ENCODE data around the gene SNRNP200. TPM values are rescaled to one million over a fixed set of nuclear protein-coding genes. Genes with fewer than 3 reads are reported as not detected.
A peak's percentile ranks its signal among the peaks of the same experiment; 100 is the strongest.

The SNRNP200 gene
- total RNA-seq, 4 donors from 2014 or later, result 51.1 to 89.8 (median 67.4) TPM

DNA sequence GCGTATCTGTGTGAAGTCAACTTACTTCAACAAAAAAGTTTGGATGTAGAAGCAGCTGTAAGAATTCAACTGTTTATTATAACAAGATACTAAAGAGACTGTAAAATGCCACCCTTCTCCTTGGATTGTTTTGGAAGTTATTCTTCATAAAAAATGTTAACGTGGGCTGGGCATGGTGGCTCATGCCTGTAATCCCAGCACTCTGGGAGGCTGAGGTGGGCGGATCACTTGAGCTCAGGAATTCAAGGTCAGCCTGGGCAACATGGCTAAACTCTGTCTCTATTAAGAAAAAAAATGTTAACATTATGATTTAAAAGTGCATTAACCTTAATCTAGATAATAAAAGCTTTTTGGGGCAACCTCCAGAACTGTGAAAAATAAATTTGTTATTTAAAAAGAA, 31.6 kb downstream of the SNRNP200 start:
- no peak for TF ChIP-seq POLR2A (IDR thresholded peaks at IDR 0.05)
- TF ChIP-seq, protein P1, sequence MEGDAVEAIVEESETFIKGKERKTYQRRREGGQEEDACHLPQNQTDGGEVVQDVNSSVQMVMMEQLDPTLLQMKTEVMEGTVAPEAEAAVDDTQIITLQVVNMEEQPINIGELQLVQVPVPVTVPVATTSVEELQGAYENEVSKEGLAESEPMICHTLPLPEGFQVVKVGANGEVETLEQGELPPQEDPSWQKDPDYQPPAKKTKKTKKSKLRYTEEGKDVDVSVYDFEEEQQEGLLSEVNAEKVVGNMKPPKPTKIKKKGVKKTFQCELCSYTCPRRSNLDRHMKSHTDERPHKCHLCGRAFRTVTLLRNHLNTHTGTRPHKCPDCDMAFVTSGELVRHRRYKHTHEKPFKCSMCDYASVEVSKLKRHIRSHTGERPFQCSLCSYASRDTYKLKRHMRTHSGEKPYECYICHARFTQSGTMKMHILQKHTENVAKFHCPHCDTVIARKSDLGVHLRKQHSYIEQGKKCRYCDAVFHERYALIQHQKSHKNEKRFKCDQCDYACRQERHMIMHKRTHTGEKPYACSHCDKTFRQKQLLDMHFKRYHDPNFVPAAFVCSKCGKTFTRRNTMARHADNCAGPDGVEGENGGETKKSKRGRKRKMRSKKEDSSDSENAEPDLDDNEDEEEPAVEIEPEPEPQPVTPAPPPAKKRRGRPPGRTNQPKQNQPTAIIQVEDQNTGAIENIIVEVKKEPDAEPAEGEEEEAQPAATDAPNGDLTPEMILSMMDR (IDR thresholded peaks at IDR 0.05 in 4 of 5, conservative IDR thresholded peaks at IDR 0.05 in 1 of 5), result no peak
- Histone ChIP-seq H3K4me1 (no peaks in the 10 kb centered on the region), H3K36me3 (peaks cover 0 to 94% of the 10 kb centered on the region in 2 donors), H3K27ac (no peak overlapping the region), H3K27me3 (no peaks in the 10 kb centered on the region), H3K4me3 (no peak overlapping the region), H3K9me3 (no peaks in the 10 kb centered on the region)
- in situ Hi-C loops (cut with MboI; ENCODE audit: low sequenced_read_pairs in 4 of 4) (loop anchor here in 1 of 4 donors (25.0 kb wide), 2 partner anchors 136 to 261 kb away; partner anchors contain the start of genes ASTL and DUSP2), intact Hi-C loops (cut with DNase I; ENCODE audit: low total_unique reads) (no loop called here)
- no peak for ATAC-seq
- DNase-seq, result no peak

DNA sequence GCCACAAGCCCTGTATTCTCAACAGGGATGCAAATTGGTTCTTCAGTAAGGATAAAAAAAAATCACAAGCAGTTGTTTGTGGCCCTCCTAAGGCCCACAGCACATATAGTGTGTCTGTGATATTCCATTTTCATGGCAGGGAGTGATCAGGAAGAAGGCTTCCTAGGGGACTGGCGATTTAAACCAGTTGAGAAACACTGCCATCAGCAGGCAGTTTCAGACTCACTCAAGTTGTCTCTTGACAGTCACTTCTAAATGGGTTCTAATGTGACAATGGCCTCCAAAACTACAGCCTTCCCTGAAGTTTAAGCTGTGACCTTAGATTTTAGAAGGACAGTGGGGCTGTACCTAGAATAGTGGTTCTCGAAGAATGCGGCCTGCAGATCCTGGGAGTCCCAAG, 33.4 kb downstream of the SNRNP200 start:
- no peak for TF ChIP-seq POLR2A (IDR thresholded peaks at IDR 0.05)
- no peaks in the 10 kb centered on the region for H3K27me3 ChIP-seq
- intact Hi-C loops (cut with DNase I; ENCODE audit: low total_unique reads) (no loop called here), in situ Hi-C loops (cut with MboI; ENCODE audit: low sequenced_read_pairs in 4 of 4) (loop anchor here in 1 of 4 donors (25.0 kb wide), 2 partner anchors 135 to 260 kb away; partner anchors contain the start of genes ASTL and DUSP2)
- H3K4me1 ChIP-seq, result peaks cover 5 to 10% of the 10 kb centered on the region in 2 donors
- H3K27ac ChIP-seq, result no peak overlapping the region
- H3K36me3 ChIP-seq, result peaks cover 0 to 91% of the 10 kb centered on the region in 2 donors
- H3K4me3 ChIP-seq, result no peak overlapping the region
- DNase-seq (no peak), ATAC-seq (no peak)
- H3K9me3 ChIP-seq, result no peaks in the 10 kb centered on the region

DNA sequence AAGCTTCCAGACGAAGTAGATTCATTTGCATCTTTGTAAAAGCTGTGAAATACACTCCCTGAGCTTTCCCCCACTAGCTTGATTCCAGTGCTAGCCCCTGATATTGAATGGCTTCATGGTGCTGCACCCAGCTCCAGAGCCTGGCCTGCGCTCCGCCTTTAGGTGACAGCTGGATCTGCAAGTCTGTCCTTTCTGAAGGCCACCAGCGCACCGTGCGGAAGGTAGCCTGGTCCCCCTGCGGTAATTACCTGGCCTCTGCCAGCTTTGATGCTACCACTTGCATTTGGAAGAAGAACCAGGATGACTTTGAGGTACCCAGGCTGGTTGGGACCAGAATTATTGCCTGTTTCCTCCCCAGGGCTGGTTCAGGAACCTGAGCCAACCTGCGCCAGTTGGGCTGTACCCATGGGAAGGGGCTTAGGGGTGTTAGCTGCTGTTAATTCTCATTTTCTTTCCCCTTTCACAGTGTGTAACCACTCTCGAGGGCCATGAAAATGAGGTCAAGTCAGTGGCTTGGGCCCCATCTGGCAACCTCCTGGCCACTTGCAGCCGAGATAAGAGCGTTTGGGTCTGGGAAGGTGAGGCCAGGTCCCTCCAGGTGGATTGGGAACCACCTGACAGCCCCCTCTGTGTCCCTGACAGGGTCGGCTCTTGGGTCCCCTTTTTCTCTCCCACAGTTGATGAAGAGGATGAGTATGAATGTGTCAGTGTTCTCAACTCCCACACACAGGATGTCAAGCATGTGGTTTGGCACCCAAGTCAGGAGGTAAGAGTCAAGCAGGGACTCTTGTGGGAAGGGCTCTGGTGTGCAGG, 38.0 kb downstream of the SNRNP200 start:
- no peak for TF ChIP-seq POLR2A (IDR thresholded peaks at IDR 0.05)
- TF ChIP-seq, protein P1 (IDR thresholded peaks at IDR 0.05 in 4 of 5, conservative IDR thresholded peaks at IDR 0.05 in 1 of 5), result no peak
- Histone ChIP-seq H3K36me3 (peaks cover 0 to 53% of the 10 kb centered on the region in 2 donors), H3K27me3 (no peaks in the 10 kb centered on the region), H3K9me3 (no peaks in the 10 kb centered on the region), H3K4me1 (peaks cover 36 to 40% of the 10 kb centered on the region in 2 donors), H3K4me3 (peak overlapping the region; percentile 84 to 97 (median 90)), H3K27ac (peak overlapping the region in 1 of 4 donors; percentile 94)
- ATAC-seq (no peak), DNase-seq (no peak)
- in situ Hi-C loops (cut with MboI; ENCODE audit: low sequenced_read_pairs in 4 of 4) (loop anchor here in 1 of 4 donors (25.0 kb wide), 2 partner anchors 130 to 255 kb away; partner anchors contain the start of genes ASTL and DUSP2), intact Hi-C loops (cut with DNase I; ENCODE audit: low total_unique reads) (loop anchor here (2.0 to 10.0 kb wide), 3 partner anchors 67 to 265 kb away; partner anchors contain the start of gene NCAPH)

DNA sequence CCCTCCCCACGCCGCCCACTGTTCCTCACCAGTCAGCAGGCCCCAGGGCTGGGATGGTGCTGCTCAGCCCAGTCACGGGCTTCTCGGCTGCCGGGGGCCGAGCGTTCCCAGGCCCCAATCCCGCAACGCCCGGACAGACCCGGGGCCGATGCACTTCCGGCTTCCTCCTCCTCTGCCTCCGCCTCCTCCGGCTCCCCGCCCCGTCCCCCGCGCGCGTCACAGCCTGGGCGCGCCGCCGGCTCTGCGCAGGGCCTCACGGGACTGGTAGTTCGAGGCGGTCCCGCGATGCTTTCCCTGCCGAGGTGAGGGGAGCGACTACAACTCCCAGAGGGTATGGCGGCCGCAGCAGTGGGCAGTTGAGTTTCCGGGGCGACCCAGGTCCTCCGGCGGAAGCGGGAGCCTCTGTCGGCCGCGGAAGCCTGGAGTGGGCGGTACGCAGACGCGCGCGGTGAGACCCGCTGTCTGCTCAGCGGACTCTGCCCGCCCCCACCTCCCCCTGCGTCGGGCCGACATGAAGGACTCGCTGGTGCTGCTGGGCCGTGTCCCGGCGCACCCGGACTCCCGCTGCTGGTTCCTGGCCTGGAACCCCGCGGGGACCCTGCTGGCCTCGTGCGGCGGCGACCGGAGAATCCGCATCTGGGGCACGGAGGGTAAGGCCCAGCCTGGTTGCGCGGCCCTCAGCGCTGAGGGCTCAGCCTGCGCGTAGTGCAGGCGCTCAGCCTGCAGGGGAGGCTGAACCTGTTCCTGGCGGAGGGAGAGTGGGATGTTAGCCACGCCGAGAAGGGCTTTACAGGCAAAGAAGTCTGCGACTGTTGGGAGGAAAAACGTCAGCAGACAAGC, 39.3 kb downstream of the SNRNP200 start, which contains the start of the genes CIAO1 and TMEM127:
TSS of gene CIAO1 (plus strand) at position 386 of the 840 bp plus-strand sequence. CDS start at position 512, 126 bp downstream.
TSS of gene TMEM127 (minus strand) at position 158 of the 840 bp plus-strand sequence. CDS start 616 bp downstream, outside the sequence.
- in situ Hi-C loops (cut with MboI; ENCODE audit: low sequenced_read_pairs in 4 of 4), result loop anchor here in 1 of 4 donors (25.0 kb wide), 2 partner anchors 129 to 254 kb away; partner anchors contain the start of genes ASTL and DUSP2
- Histone ChIP-seq H3K36me3 (peaks cover 0 to 40% of the 10 kb centered on the region in 2 donors), H3K4me1 (peaks cover 49 to 51% of the 10 kb centered on the region in 2 donors)

More for the DNA sequence above, 39.3 kb downstream of the SNRNP200 start, which contains the start of the genes CIAO1 and TMEM127:
- Histone ChIP-seq H3K27ac (peak within 1 kb of the TSS; percentile 94 to 99 (median 96)), H3K9me3 (no peaks in the 10 kb centered on the region), H3K4me3 (peak within 1 kb of the TSS; percentile 84 to 97 (median 90)), H3K27me3 (no peaks in the 10 kb centered on the region)
- peak; percentile 87 for ATAC-seq
- DNase-seq, result peak; percentile 98 to 99
- intact Hi-C loops (cut with DNase I; ENCODE audit: low total_unique reads), result loop anchor here (1.0 to 10.0 kb wide), 4 partner anchors 39 to 267 kb away; partner anchors contain the start of genes NCAPH and SNRNP200
- TF ChIP-seq, protein P1 (IDR thresholded peaks at IDR 0.05 in 4 of 5, conservative IDR thresholded peaks at IDR 0.05 in 1 of 5), result peak; percentile 20 to 42 (median 35)
- peak; percentile 98 for TF ChIP-seq POLR2A (IDR thresholded peaks at IDR 0.05)

All from gastrocnemius medialis (tissue), 4 donors.